ENCODE results near the gene SLC23A2. TPM values are rescaled to one million over a fixed set of nuclear protein-coding genes. Genes with fewer than 3 reads are reported as not detected.

SLC23A2 gene
- total RNA-seq, 2 donors from 2014 or later = 12.3 to 13.7 TPM

GRCh38 chr20:5044075-5044620 is 42.8 kb upstream of the SLC23A2 start:
- H3K27ac ChIP-seq (ENCODE audit: low read depth, low read length) = no peak overlapping the region
- 87 to 90% methylated on average over 7 to 10 of the region's 10 CpGs for WGBS, 2 experiments (ENCODE audit: insufficient coverage in 1 of 2, insufficient read length in 1 of 2)
- TF ChIP-seq CTCF (conservative IDR thresholded peaks at IDR 0.05) = no peak
- H3K4me1 Mint-ChIP-seq = peaks cover 3% of the 10 kb centered on the region
- H3K36me3 ChIP-seq (ENCODE audit: control insufficient read depth, insufficient read depth, low read length) = no peaks in the 10 kb centered on the region
- H3K9ac ChIP-seq (ENCODE audit: extremely low read depth, low read length, poor library complexity, severe bottlenecking) = no peak overlapping the region
- no peaks in the 10 kb centered on the region for H3K27me3 ChIP-seq (ENCODE audit: control insufficient read depth, insufficient read depth, low read length, poor library complexity, severe bottlenecking)
- DNase-seq = no peak
- H3K9me3 ChIP-seq (ENCODE audit: control insufficient read depth, low read length) = no peaks in the 10 kb centered on the region
- H3K4me1 ChIP-seq (ENCODE audit: control insufficient read depth, insufficient read depth, low read length) = no peaks in the 10 kb centered on the region
- H3K4me3 ChIP-seq (ENCODE audit: low read length) = no peak overlapping the region
- no peaks in the 10 kb centered on the region for H3K9me3 Mint-ChIP-seq
- H3K27ac Mint-ChIP-seq = no peak overlapping the region
- no peaks in the 10 kb centered on the region for H3K36me3 Mint-ChIP-seq (ENCODE audit: low read depth)
- H3K27me3 Mint-ChIP-seq (ENCODE audit: insufficient read depth) = no peaks in the 10 kb centered on the region
- no peak overlapping the region for H3K4me3 Mint-ChIP-seq

- Histone ChIP-seq H3K4me1 (ENCODE audit: control insufficient read depth, insufficient read depth, low read length) (no peaks in the 10 kb centered on the region), H3K9ac (ENCODE audit: extremely low read depth, low read length, poor library complexity, severe bottlenecking) (no peak overlapping the region), H3K27me3 (ENCODE audit: control insufficient read depth, insufficient read depth, low read length, poor library complexity, severe bottlenecking) (no peaks in the 10 kb centered on the region), H3K4me3 (ENCODE audit: low read length) (no peak overlapping the region), H3K9me3 (ENCODE audit: control insufficient read depth, low read length) (no peaks in the 10 kb centered on the region), H3K27ac (ENCODE audit: low read depth, low read length) (no peak overlapping the region), H3K36me3 (ENCODE audit: control insufficient read depth, insufficient read depth, low read length) (no peaks in the 10 kb centered on the region)
- Mint-ChIP-seq H3K4me3 (no peak overlapping the region), H3K27ac (no peak overlapping the region), H3K9me3 (no peaks in the 10 kb centered on the region), H3K4me1 (peaks cover 3% of the 10 kb centered on the region), H3K36me3 (ENCODE audit: low read depth) (no peaks in the 10 kb centered on the region), H3K27me3 (ENCODE audit: insufficient read depth) (no peaks in the 10 kb centered on the region)
- DNase-seq = peak; percentile 59
- 66 to 90% methylated on average over 3 of the region's 3 CpGs for WGBS, 2 experiments (ENCODE audit: insufficient coverage in 1 of 2, insufficient read length in 1 of 2)
- no peak for TF ChIP-seq CTCF (conservative IDR thresholded peaks at IDR 0.05)
These were observed 40.1 kb upstream of the SLC23A2 start for GRCh38 chr20:5041433-5041832.

GRCh38 chr20:5040345-5040744 is 39.0 kb upstream of the SLC23A2 start:
- H3K27me3 Mint-ChIP-seq (ENCODE audit: insufficient read depth) = no peaks in the 10 kb centered on the region
- no peaks in the 10 kb centered on the region for H3K27me3 ChIP-seq (ENCODE audit: control insufficient read depth, insufficient read depth, low read length, poor library complexity, severe bottlenecking)
- H3K27ac Mint-ChIP-seq = no peak overlapping the region
- no peak for DNase-seq
- no peak overlapping the region for H3K4me3 Mint-ChIP-seq
- H3K36me3 Mint-ChIP-seq (ENCODE audit: low read depth) = no peaks in the 10 kb centered on the region
- no peak overlapping the region for H3K4me3 ChIP-seq (ENCODE audit: low read length)
- no peak overlapping the region for H3K27ac ChIP-seq (ENCODE audit: low read depth, low read length)
- 92% methylated on average over 2 to 4 of the region's 4 CpGs for WGBS, 2 experiments (ENCODE audit: insufficient coverage in 1 of 2, insufficient read length in 1 of 2)
- H3K9me3 Mint-ChIP-seq = no peaks in the 10 kb centered on the region
- H3K9me3 ChIP-seq (ENCODE audit: control insufficient read depth, low read length) = no peaks in the 10 kb centered on the region
- no peaks in the 10 kb centered on the region for H3K36me3 ChIP-seq (ENCODE audit: control insufficient read depth, insufficient read depth, low read length)
- TF ChIP-seq CTCF (conservative IDR thresholded peaks at IDR 0.05) = no peak
- H3K4me1 ChIP-seq (ENCODE audit: control insufficient read depth, insufficient read depth, low read length) = no peaks in the 10 kb centered on the region
- H3K4me1 Mint-ChIP-seq = peaks cover 3% of the 10 kb centered on the region
- no peak overlapping the region for H3K9ac ChIP-seq (ENCODE audit: extremely low read depth, low read length, poor library complexity, severe bottlenecking)

Data from endodermal cell (in vitro differentiated cells).